Keratinocyte (primary cell): ENCODE data around the gene INSIG1. TPM values are rescaled to one million over a fixed set of nuclear protein-coding genes. Genes with fewer than 3 reads are reported as not detected.

ENCODE experiments used
- DNase-seq: peaks from one replicate; pipeline ENCODE4 v3.0.0-alpha.2; 2011; ENCODE audit warnings: low read depth, missing footprints, low spot score
- FAIRE-seq: peaks from 2 replicates; lab custom pipeline; 2011; peaks lifted over from hg19 to GRCh38; lab: Jason Lieb, UNC
- H2AFZ ChIP-seq: 2 replicates; pipeline ENCODE4 v1.6.0; 2012; ENCODE audit warnings: low read length, control low read depth, inconsistent platforms; ENCODE audit not compliant: control insufficient read depth
- H3K27ac ChIP-seq: 2 replicates; pipeline ENCODE4 v1.5.1; 2011; ENCODE audit warnings: low read length; ENCODE audit not compliant: control insufficient read depth, insufficient read depth
- H3K27me3 ChIP-seq: 3 replicates; pipeline ENCODE4 v1.6.0; 2011; ENCODE audit warnings: low read length; ENCODE audit not compliant: control insufficient read depth, insufficient read depth; ENCODE audit errors: extremely low read depth
- H3K36me3 ChIP-seq, 2 experiments: 2 replicates in 1 of 2; 3 replicates in 1 of 2; pipeline ENCODE4 v1.5.1; 2011; ENCODE audit warnings: low read length in 2 of 2, mild to moderate bottlenecking in 1 of 2; ENCODE audit not compliant: control insufficient read depth in 2 of 2, insufficient read depth in 2 of 2; ENCODE audit errors: extremely low read depth in 1 of 2
- H3K4me1 ChIP-seq: 3 replicates; pipeline ENCODE4 v1.5.1; 2011; ENCODE audit warnings: low read length; ENCODE audit not compliant: control insufficient read depth, insufficient read depth; ENCODE audit errors: extremely low read depth
- H3K4me2 ChIP-seq: 3 replicates; pipeline ENCODE4 v1.6.0; 2011; ENCODE audit warnings: low read depth, low read length; ENCODE audit not compliant: control insufficient read depth, insufficient read depth; ENCODE audit errors: extremely low read depth
- H3K4me3 ChIP-seq, 3 experiments: fragments of 200-600 bp in 1 of 3; sonication (generic) in 1 of 3; 2 replicates in 2 of 3; 3 replicates in 1 of 3; pipeline ENCODE4 v1.5.1; 2011 to 2016; ENCODE audit warnings: low read length in 3 of 3, mild to moderate bottlenecking in 3 of 3, control low read depth in 2 of 3, inconsistent platforms in 1 of 3, low read depth in 1 of 3, mixed read lengths in 1 of 3, mixed run types in 1 of 3, moderate library complexity in 1 of 3; ENCODE audit not compliant: control insufficient read depth in 2 of 3, insufficient read depth in 2 of 3; ENCODE audit errors: extremely low read depth in 1 of 3
- H3K79me2 ChIP-seq: 2 replicates; pipeline ENCODE4 v1.6.0; 2012; ENCODE audit warnings: low read length; ENCODE audit not compliant: control insufficient read depth, insufficient read depth
- H3K9ac ChIP-seq: 3 replicates; pipeline ENCODE4 v1.6.0; 2011; ENCODE audit warnings: low read length; ENCODE audit not compliant: control insufficient read depth, insufficient read depth; ENCODE audit errors: extremely low read depth
- H3K9me1 ChIP-seq: 3 replicates; pipeline ENCODE4 v1.6.0; 2011; ENCODE audit warnings: low read length; ENCODE audit not compliant: control insufficient read depth, insufficient read depth; ENCODE audit errors: extremely low read depth
- H3K9me3 ChIP-seq: 2 replicates; pipeline ENCODE4 v1.5.1; 2012; ENCODE audit warnings: low read depth, low read length; ENCODE audit not compliant: control insufficient read depth
- H4K20me1 ChIP-seq: 3 replicates; pipeline ENCODE4 v1.6.0; 2011; ENCODE audit warnings: low read length; ENCODE audit not compliant: control insufficient read depth, insufficient read depth; ENCODE audit errors: extremely low read depth
- EZH2 ChIP-seq: IDR thresholded peaks from one replicate; pipeline ENCODE4 v1.6.1; 2012; ENCODE audit warnings: inconsistent platforms, mild to moderate bottlenecking, low read length, moderate library complexity
- dilution Hi-C: fragments of 300-500 bp; cut with MboI; formaldehyde crosslinking; loops from one replicate; pipeline ENCODE4 v1.7.0; 2020; ENCODE audit warnings: low sequenced_read_pairs; ENCODE audit not compliant: extremely low pct_ligation_motif_present
- polyA plus RNA-seq, 5 experiments: library from polyadenylated mRNA; depleted of rRNA in 3 of 5; stranded (reverse) in 3 of 5; stranded (forward) in 1 of 5; unstranded in 1 of 5; fragments of >200 nt; gene quantifications; 1 replicate in 1 of 5; 2 replicates in 3 of 5; 3 replicates in 1 of 5; pipeline versions ENCODE4 v1.2.1 to v1.2.3, GENCODE V29; 2011 to 2012; ENCODE audit warnings: missing spikeins in 2 of 5, low read depth in 1 of 5, low replicate concordance in 1 of 5
- TF ChIP-seq, protein P1 (sequence below), 3 experiments: IDR thresholded peaks in 1 of 3; conservative IDR thresholded peaks in 1 of 3; optimal IDR thresholded peaks in 1 of 3; 2 replicates in 2 of 3; 3 replicates in 1 of 3; pipeline versions ENCODE3 to v1.5.1; 2011; ENCODE audit warnings: low read length in 3 of 3, mild to moderate bottlenecking in 3 of 3, moderate library complexity in 2 of 3, control low read depth in 1 of 3, inconsistent platforms in 1 of 3; ENCODE audit not compliant: insufficient read depth in 2 of 3; ENCODE audit errors: extremely low read depth in 1 of 3

INSIG1 gene
- polyA plus RNA-seq, 1 donor (not counting 4 experiments of a cell fraction or from before 2014, with no cell fraction given): 104 TPM

DNA sequence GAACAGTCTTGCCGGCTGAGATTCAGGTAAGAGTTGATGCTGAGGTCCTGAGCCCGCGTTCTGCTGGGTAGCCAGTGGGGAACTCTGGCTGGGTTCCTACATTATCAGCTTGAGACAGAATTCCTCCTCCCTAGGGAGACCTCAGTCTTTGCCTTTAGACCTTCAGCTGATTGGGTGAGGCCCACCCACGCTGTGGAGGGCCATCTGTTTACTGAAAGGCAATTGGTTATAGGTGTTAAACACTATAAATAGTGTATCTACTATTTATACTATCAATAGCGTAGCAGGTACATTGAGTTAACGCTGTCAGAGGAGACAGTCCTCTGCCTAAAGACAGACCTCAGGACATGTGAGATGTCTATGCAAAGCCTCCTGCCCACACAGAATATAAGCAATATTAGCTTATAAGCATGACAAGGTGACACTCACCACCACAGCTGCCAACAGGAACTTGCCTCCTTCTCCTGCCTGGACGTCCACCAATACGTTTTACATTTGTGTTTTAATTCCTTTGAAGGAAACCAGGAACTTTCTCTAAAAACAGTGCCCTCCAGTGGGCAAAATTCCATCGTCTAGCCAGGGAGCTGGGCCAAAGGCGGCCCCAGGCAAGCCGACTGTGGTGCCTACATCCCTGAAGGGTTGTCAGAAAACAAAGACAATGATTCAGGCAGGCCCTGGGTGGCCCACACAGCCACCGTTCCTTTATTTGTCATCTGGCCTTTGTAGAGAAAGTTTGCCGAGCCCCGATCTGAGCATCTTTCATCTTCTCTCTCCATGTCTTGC is 58.8 kb downstream of the INSIG1 start:
- TF ChIP-seq, protein P1, sequence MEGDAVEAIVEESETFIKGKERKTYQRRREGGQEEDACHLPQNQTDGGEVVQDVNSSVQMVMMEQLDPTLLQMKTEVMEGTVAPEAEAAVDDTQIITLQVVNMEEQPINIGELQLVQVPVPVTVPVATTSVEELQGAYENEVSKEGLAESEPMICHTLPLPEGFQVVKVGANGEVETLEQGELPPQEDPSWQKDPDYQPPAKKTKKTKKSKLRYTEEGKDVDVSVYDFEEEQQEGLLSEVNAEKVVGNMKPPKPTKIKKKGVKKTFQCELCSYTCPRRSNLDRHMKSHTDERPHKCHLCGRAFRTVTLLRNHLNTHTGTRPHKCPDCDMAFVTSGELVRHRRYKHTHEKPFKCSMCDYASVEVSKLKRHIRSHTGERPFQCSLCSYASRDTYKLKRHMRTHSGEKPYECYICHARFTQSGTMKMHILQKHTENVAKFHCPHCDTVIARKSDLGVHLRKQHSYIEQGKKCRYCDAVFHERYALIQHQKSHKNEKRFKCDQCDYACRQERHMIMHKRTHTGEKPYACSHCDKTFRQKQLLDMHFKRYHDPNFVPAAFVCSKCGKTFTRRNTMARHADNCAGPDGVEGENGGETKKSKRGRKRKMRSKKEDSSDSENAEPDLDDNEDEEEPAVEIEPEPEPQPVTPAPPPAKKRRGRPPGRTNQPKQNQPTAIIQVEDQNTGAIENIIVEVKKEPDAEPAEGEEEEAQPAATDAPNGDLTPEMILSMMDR (optimal IDR thresholded peaks at IDR 0.05 in 1 of 3, IDR thresholded peaks at IDR 0.05 in 1 of 3, conservative IDR thresholded peaks at IDR 0.05 in 1 of 3; ENCODE audit: extremely low read depth in 1 of 3, insufficient read depth in 2 of 3, low read length in 3 of 3): peak; percentile 25 to 30 (median 27)
- TF ChIP-seq EZH2: no peak
- Histone ChIP-seq H2AFZ (no peak overlapping the region), H3K9me1 (no peaks in the 10 kb centered on the region), H3K4me3 (no peak overlapping the region), H3K9me3 (peaks cover 2% of the 10 kb centered on the region), H3K27ac (no peak overlapping the region), H3K4me1 (no peaks in the 10 kb centered on the region), H3K4me2 (no peak overlapping the region), H3K36me3 (no peaks in the 10 kb centered on the region), H3K27me3 (peaks cover 16% of the 10 kb centered on the region), H3K9ac (no peak overlapping the region), H3K79me2 (no peaks in the 10 kb centered on the region), H4K20me1 (no peaks in the 10 kb centered on the region)
- dilution Hi-C loops: no loop called here
- DNase-seq (no peak), FAIRE-seq (no peak)

DNA sequence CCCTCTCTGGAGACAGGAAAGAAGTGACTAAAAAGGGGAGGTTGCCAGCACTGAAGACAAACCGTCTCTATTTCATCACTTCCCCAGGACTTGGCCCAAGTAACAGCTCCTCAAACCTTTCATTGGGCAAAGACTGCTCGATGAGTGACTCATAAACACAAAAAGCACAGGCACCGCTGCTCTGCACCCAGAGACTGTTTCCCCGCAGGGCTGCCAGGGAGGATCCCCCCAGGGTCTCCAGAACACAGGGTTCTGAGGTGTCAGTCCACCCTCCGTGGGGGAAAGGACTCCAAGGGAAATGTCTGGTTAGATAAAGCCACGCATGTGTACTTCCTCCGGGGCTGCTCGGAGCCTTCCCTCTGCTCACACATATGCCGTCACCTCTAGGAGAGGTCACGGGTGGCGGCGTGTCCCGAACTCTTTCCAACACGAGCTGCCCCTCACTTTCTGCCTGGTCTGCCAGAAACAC is 59.9 kb downstream of the INSIG1 start:
- Histone ChIP-seq H3K4me1 (no peaks in the 10 kb centered on the region), H3K4me2 (no peak overlapping the region), H3K4me3 (no peak overlapping the region), H3K79me2 (no peaks in the 10 kb centered on the region), H3K9me1 (no peaks in the 10 kb centered on the region), H3K36me3 (no peaks in the 10 kb centered on the region), H3K9me3 (peaks cover 2% of the 10 kb centered on the region), H3K27me3 (peaks cover 19% of the 10 kb centered on the region), H2AFZ (no peak overlapping the region), H3K27ac (no peak overlapping the region), H4K20me1 (no peaks in the 10 kb centered on the region), H3K9ac (no peak overlapping the region)
- FAIRE-seq (no peak), DNase-seq (no peak)
- dilution Hi-C loops: no loop called here
- no peak for TF ChIP-seq EZH2
- TF ChIP-seq, protein P1 (optimal IDR thresholded peaks at IDR 0.05 in 1 of 3, IDR thresholded peaks at IDR 0.05 in 1 of 3, conservative IDR thresholded peaks at IDR 0.05 in 1 of 3; ENCODE audit: extremely low read depth in 1 of 3, insufficient read depth in 2 of 3, low read length in 3 of 3): no peak
